KOPT-K1 (cell line): ENCODE data around the gene CNTRL.
"Not testable (repeated sequence)": the region's sequence is repeated elsewhere in the genome, so short reads cannot be mapped to it uniquely, and the experiment has no call there.

Experiments
- H3K27ac ChIP-seq: fragments of 200-600 bp; sonication (generic); 2 replicates; pipeline ENCODE4 v1.5.1; 2016; ENCODE audit warnings: antibody characterized with exemption, mild to moderate bottlenecking, low read depth, low read length; ENCODE audit not compliant: poor library complexity, severe bottlenecking
- H3K36me3 ChIP-seq: fragments of 200-600 bp; sonication (generic); 2 replicates; pipeline ENCODE4 v1.5.1; 2017; ENCODE audit warnings: antibody characterized with exemption, mild to moderate bottlenecking, low read length, moderate library complexity; ENCODE audit not compliant: insufficient read depth
- H3K9me3 ChIP-seq: fragments of 200-600 bp; sonication (generic); 2 replicates; pipeline ENCODE4 v1.5.1; 2017; ENCODE audit warnings: antibody characterized with exemption, low read length, mild to moderate bottlenecking; ENCODE audit not compliant: insufficient read depth, poor library complexity, severe bottlenecking

CNTRL gene

GRCh38 chr9:121059513-121059912 is 15.2 kb upstream of the CNTRL start:
- no peak overlapping the region for H3K27ac ChIP-seq
- H3K36me3 ChIP-seq = no peaks in the 10 kb centered on the region
- H3K9me3 ChIP-seq = no peaks in the 10 kb centered on the region

- Histone ChIP-seq H3K36me3 (no peaks in the 10 kb centered on the region), H3K27ac (no peak overlapping the region), H3K9me3 (no peaks in the 10 kb centered on the region)
These were observed 14.6 kb upstream of the CNTRL start for GRCh38 chr9:121059998-121060636.

DNA sequence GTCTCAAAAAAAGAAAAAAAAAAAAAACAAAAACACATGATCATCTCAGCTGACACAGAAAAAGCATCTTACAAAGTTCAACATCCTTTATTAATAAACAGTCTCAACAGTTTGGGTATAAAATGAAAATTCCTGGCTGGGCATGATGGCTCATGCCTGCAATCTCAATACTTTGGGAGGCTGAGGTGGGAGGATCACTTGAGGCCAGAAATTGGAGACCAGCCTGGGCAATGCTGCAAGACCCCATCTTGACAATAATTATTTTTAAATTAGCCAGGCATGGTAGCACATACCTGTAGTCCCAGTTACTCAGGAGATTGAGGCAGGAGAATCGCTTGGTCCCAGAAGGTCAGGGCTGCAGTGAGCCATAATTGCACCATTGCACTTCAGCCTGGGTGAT is 7.9 kb upstream of the CNTRL start:
- Histone ChIP-seq H3K9me3 (peaks cover 16% of the 10 kb centered on the region), H3K27ac (no peak overlapping the region), H3K36me3 (no peaks in the 10 kb centered on the region)

DNA sequence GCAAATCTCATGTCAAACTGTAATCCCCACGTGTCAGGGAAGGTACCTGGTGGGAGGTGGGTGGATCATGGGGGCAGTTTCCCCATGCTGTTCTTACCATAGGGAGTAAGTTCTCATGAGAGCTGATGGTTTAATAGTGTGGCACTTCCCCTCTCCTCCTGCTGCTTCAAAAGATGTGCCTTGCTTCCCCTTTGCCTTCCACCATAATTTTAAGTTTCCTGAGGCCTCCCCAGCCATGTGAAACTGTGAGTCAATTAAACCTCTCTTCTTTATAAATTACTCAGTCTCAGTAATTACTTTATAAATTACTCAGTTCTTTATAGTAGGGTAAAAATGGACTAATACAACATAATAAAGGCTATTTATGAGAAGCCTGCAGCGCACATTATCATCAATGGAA is 7.1 kb upstream of the CNTRL start:
- H3K27ac ChIP-seq = no peak overlapping the region
- no peaks in the 10 kb centered on the region for H3K36me3 ChIP-seq

GRCh38 chr9:121069396-121069795 is 5.4 kb upstream of the CNTRL start:
- Histone ChIP-seq H3K36me3 (no peaks in the 10 kb centered on the region), H3K9me3 (peaks cover 16% of the 10 kb centered on the region), H3K27ac (no peak overlapping the region)

More for the DNA sequence above, 7.1 kb upstream of the CNTRL start:
- H3K9me3 ChIP-seq = peaks cover 16% of the 10 kb centered on the region

DNA sequence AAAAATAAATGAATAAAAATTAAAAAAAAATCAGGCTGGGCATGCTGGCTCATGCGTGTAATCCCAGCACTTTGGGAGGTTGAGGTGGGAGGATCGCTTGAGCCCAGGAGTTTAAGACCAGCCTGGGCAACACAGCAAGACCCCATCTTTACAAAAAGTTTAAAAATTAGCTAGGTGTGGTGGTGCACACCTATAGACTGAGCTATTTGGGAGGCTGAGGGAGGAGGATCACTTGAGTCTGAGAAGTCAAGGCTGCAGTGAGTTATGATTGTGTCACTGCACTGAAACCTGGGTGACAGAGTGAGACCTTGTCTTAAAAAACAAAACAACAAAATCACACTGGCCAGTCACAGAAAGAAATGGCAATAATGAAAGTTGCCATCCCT is 3.4 kb upstream of the CNTRL start:
- Histone ChIP-seq H3K27ac (peak overlapping the region; percentile 77), H3K36me3 (no peaks in the 10 kb centered on the region), H3K9me3 (peaks cover 16% of the 10 kb centered on the region)

GRCh38 chr9:121071756-121072421 is 2.9 kb upstream of the CNTRL start:
- peak overlapping the region; percentile 77 for H3K27ac ChIP-seq

GRCh38 chr9:121073038-121073437 is 1.7 kb upstream of the CNTRL start:
- Histone ChIP-seq H3K9me3 (peaks cover 9% of the 10 kb centered on the region), H3K36me3 (0 out of 2 replicates have a peak, but pooled peaks cover 4% of the 10 kb centered on the region), H3K27ac (peak overlapping the region; percentile 90)

More at GRCh38 chr9:121071756-121072421, 2.9 kb upstream of the CNTRL start:
- Histone ChIP-seq H3K9me3 (peaks cover 16% of the 10 kb centered on the region), H3K36me3 (no peaks in the 10 kb centered on the region)

- peak overlapping the region; percentile 90 for H3K27ac ChIP-seq
- H3K9me3 ChIP-seq = no peaks in the 10 kb centered on the region
- peaks cover 13% of the 10 kb centered on the region for H3K36me3 ChIP-seq
These were observed 689 bp downstream of the CNTRL start for GRCh38 chr9:121075251-121076036.

- H3K36me3 ChIP-seq = peaks cover 77% of the 10 kb centered on the region
- no peak overlapping the region for H3K27ac ChIP-seq
These were observed 7.3 kb downstream of the CNTRL start for GRCh38 chr9:121082075-121082474.

GRCh38 chr9:121085661-121086060 is 10.9 kb downstream of the CNTRL start:
- no peaks in the 10 kb centered on the region for H3K9me3 ChIP-seq
- H3K36me3 ChIP-seq = peaks cover 98% of the 10 kb centered on the region
- H3K27ac ChIP-seq = no peak overlapping the region

More at GRCh38 chr9:121082075-121082474, 7.3 kb downstream of the CNTRL start:
- no peaks in the 10 kb centered on the region for H3K9me3 ChIP-seq

- H3K27ac ChIP-seq = no peak overlapping the region
- no peaks in the 10 kb centered on the region for H3K9me3 ChIP-seq
- peaks cover 94% of the 10 kb centered on the region for H3K36me3 ChIP-seq
These were observed 13.8 kb downstream of the CNTRL start for GRCh38 chr9:121088576-121088975.

- H3K36me3 ChIP-seq = peaks cover 94% of the 10 kb centered on the region
- H3K27ac ChIP-seq, H3K9me3 ChIP-seq: not testable (repeated sequence)
These were observed 16.0 kb downstream of the CNTRL start for GRCh38 chr9:121090743-121091142.

DNA sequence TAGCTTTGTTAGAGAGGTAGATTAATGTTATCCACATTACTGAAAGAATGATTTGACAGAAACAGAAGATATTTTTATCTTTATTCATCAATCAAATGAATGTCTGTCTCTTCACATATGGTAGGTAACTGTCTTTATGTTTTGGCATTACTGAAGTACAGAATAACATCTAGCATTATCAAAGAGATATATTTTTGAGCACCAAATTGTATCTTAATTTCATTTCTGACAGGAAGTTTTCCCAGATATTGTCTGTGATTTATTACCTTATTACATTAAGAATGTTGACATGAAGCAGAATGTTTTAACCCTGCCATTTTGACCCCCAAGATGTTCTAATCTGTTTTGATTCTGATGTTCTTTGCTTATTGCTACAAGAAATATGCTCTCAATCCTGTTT is 20.3 kb downstream of the CNTRL start:
- H3K27ac ChIP-seq = no peak overlapping the region
- peaks cover 34% of the 10 kb centered on the region for H3K9me3 ChIP-seq
- H3K36me3 ChIP-seq = peaks cover 93% of the 10 kb centered on the region

DNA sequence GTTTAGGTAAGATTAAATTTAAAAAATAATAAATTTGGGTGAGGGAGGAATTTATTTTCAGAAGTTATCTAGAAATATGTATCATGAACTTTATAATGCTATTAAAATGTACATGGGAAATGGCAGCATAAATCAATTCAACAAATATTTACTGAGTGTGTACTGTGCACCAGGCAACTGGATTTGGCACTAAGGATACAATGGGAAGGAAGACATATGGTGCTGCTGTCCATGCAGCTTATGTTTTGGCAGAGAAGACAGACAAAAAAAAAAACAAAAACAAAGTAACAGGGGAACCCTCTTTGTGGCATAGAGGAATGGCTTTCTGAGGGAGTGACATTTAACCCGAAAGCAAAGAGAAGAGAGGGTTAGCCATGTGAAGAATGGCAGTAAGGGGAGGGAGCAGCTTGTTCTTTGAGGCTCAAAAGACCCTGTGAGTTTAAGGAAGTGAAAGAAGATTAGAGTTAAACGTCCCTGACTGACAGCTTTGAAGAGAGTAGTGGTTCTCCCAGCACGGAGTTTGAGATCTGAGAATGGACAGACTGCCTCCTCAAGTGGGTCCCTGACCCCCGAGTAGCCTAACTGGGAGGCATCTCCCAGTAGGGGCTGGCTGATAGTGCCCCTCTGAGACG is 23.9 kb downstream of the CNTRL start:
- peaks cover 42% of the 10 kb centered on the region for H3K9me3 ChIP-seq
- peaks cover 62% of the 10 kb centered on the region for H3K36me3 ChIP-seq
- no peak overlapping the region for H3K27ac ChIP-seq
